ENCODE measurements around the gene PIWIL4. TPM values are rescaled to one million over a fixed set of nuclear protein-coding genes. Genes with fewer than 3 reads are reported as not detected.

PIWIL4 gene
- total RNA-seq, 1 experiment from 2014 or later, result 7.7 TPM

- DNase-seq, result no peak
- no peak overlapping the region for H3K27ac Mint-ChIP-seq (ENCODE audit: unreplicated experiment)
- no peak overlapping the region for H3K4me3 Mint-ChIP-seq (ENCODE audit: low read depth, unreplicated experiment)
- no peak for TF ChIP-seq CTCF (IDR thresholded peaks at IDR 0.05; ENCODE audit: unreplicated experiment)
- H3K9me3 Mint-ChIP-seq (ENCODE audit: low read depth, unreplicated experiment), result no peaks in the 10 kb centered on the region
- CTCF ChIA-PET, result no interaction called here
- H3K36me3 Mint-ChIP-seq (ENCODE audit: insufficient read depth, unreplicated experiment), result peaks cover 15% of the 10 kb centered on the region
- BruUV-seq (replicated peaks), result no TSS peak
- H3K4me1 Mint-ChIP-seq (ENCODE audit: low read depth, unreplicated experiment), result peaks cover 55% of the 10 kb centered on the region
- H3K27me3 Mint-ChIP-seq (ENCODE audit: unreplicated experiment), result no peaks in the 10 kb centered on the region
- intact Hi-C loops (cut with micrococcal nuclease; ENCODE audit: unreplicated experiment), result no loop called here
Observed at GRCh38 chr11:94590352-94591041, 23.3 kb downstream of the PIWIL4 start.

DNA sequence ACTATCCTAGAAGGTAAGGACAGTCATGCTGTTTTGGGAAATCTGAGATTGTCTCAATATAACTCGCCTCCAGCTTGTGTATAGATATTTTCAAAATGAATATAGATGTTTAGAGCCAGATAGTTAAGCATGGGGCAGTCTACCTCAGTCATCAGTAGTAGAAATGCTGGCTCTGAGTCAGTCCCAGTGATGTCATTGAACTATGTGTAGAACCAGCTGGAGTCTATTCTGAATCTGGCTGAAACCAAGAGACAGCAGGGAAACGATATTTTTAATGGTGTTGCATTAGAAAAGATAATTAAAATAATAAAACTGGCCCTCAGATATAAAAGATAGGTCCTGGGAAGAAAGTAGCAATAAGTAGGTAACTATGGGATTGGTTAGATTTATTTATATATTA, 25.9 kb downstream of the PIWIL4 start:
- CTCF ChIA-PET, result no interaction called here

GRCh38 chr11:94595076-94595475, 27.9 kb downstream of the PIWIL4 start:
- CTCF ChIA-PET, result no interaction called here
- no TSS peak for BruUV-seq (replicated peaks)
- H3K27ac Mint-ChIP-seq (ENCODE audit: unreplicated experiment), result no peak overlapping the region
- DNase-seq, result no peak
- peaks cover 7% of the 10 kb centered on the region for H3K36me3 Mint-ChIP-seq (ENCODE audit: insufficient read depth, unreplicated experiment)
- no peaks in the 10 kb centered on the region for H3K27me3 Mint-ChIP-seq (ENCODE audit: unreplicated experiment)
- peaks cover 11% of the 10 kb centered on the region for H3K4me1 Mint-ChIP-seq (ENCODE audit: low read depth, unreplicated experiment)
- intact Hi-C loops (cut with micrococcal nuclease; ENCODE audit: unreplicated experiment), result no loop called here
- H3K4me3 Mint-ChIP-seq (ENCODE audit: low read depth, unreplicated experiment), result no peak overlapping the region
- H3K9me3 Mint-ChIP-seq (ENCODE audit: low read depth, unreplicated experiment), result peaks cover 1% of the 10 kb centered on the region
- no peak for TF ChIP-seq CTCF (IDR thresholded peaks at IDR 0.05; ENCODE audit: unreplicated experiment)

More for the DNA sequence above, 25.9 kb downstream of the PIWIL4 start:
- no peak for DNase-seq
- peaks cover 15% of the 10 kb centered on the region for H3K36me3 Mint-ChIP-seq (ENCODE audit: insufficient read depth, unreplicated experiment)
- peaks cover 31% of the 10 kb centered on the region for H3K4me1 Mint-ChIP-seq (ENCODE audit: low read depth, unreplicated experiment)
- H3K27ac Mint-ChIP-seq (ENCODE audit: unreplicated experiment), result no peak overlapping the region
- BruUV-seq (replicated peaks), result no TSS peak
- no peaks in the 10 kb centered on the region for H3K27me3 Mint-ChIP-seq (ENCODE audit: unreplicated experiment)
- TF ChIP-seq CTCF (IDR thresholded peaks at IDR 0.05; ENCODE audit: unreplicated experiment), result no peak
- no peak overlapping the region for H3K4me3 Mint-ChIP-seq (ENCODE audit: low read depth, unreplicated experiment)
- no peaks in the 10 kb centered on the region for H3K9me3 Mint-ChIP-seq (ENCODE audit: low read depth, unreplicated experiment)
- intact Hi-C loops (cut with micrococcal nuclease; ENCODE audit: unreplicated experiment), result no loop called here

- Mint-ChIP-seq H3K36me3 (ENCODE audit: insufficient read depth, unreplicated experiment) (peaks cover 12% of the 10 kb centered on the region), H3K4me1 (ENCODE audit: low read depth, unreplicated experiment) (no peaks in the 10 kb centered on the region), H3K27ac (ENCODE audit: unreplicated experiment) (no peak overlapping the region), H3K4me3 (ENCODE audit: low read depth, unreplicated experiment) (no peak overlapping the region), H3K9me3 (ENCODE audit: low read depth, unreplicated experiment) (peaks cover 4% of the 10 kb centered on the region), H3K27me3 (ENCODE audit: unreplicated experiment) (no peaks in the 10 kb centered on the region)
- intact Hi-C loops (cut with micrococcal nuclease; ENCODE audit: unreplicated experiment), result no loop called here
- no peak for DNase-seq
- no TSS peak for BruUV-seq (replicated peaks)
- TF ChIP-seq CTCF (IDR thresholded peaks at IDR 0.05; ENCODE audit: unreplicated experiment), result no peak
- CTCF ChIA-PET, result no interaction called here
Observed at GRCh38 chr11:94597896-94598295, 30.7 kb downstream of the PIWIL4 start.

All from Calu3 (cell line).